GM12878 (cell line): ENCODE measurements around the gene ACTG1. TPM values are rescaled to one million over a fixed set of nuclear protein-coding genes. Genes with fewer than 3 reads are reported as not detected.
A peak's percentile ranks its signal among the peaks of the same experiment; 100 is the strongest.

Source experiments
- ATAC-seq: fragments of 200-7000 bp; cut with Tn5 transposase; 3 replicates; pipeline ENCODE4 v1.9.1; 2020; ENCODE audit warnings: mild to moderate bottlenecking, moderate library complexity
- BruUV-seq: library from RNA; stranded (reverse); fragments of 400-500 nt; replicated peaks from 2 replicates; lab custom pipeline; 2021; lab: Mats Ljungman, UMichigan
- CTCF ChIA-PET: fragments of 300-600 bp; sonication (Branson Sonifier 250); formaldehyde crosslinking; extraction: SDS; loops from one replicate; lab custom pipeline; 2021; ENCODE audit warnings: inconsistent platforms; lab: Yijun Ruan, JAX
- POLR2A ChIA-PET: fragments of 350-600 bp; formaldehyde crosslinking; extraction: SDS; loops from one replicate; lab custom pipeline; 2021; ENCODE audit warnings: inconsistent platforms; lab: Charles Lee
- RAD21 ChIA-PET: fragments of 300-600 bp; sonication (Branson Sonifier 250); formaldehyde crosslinking; loops from one replicate; lab custom pipeline; 2023; ENCODE audit warnings: antibody characterized with exemption; ENCODE audit not compliant: unreplicated experiment; lab: Charles Lee
- SMC1A ChIA-PET: fragments of 300-600 bp; sonication (Branson Sonifier 250); formaldehyde crosslinking; loops from one replicate; lab custom pipeline; 2023; ENCODE audit not compliant: unreplicated experiment, uncharacterized antibody; lab: Charles Lee
- DNase-seq: peaks from one replicate; pipeline ENCODE4 v3.0.0-alpha.2; 2011; ENCODE audit warnings: low read depth, low spot score
- FAIRE-seq: peaks from 3 replicates; lab custom pipeline; 2011; peaks lifted over from hg19 to GRCh38; lab: Jason Lieb, UNC
- H2AFZ ChIP-seq: 2 replicates; pipeline ENCODE4 v1.6.0; 2011; ENCODE audit warnings: low read depth, low read length, control low read depth; ENCODE audit not compliant: control insufficient read depth
- H3K27ac ChIP-seq: 2 replicates; pipeline ENCODE4 v1.5.1; 2011; ENCODE audit warnings: control low read depth; ENCODE audit not compliant: control insufficient read depth, insufficient read depth
- H3K27me3 ChIP-seq, 2 experiments: replicated peaks in 1 of 2; 2 replicates each; pipeline versions ENCODE4 v1.6.0 to v1.6.1; 2011; ENCODE audit warnings: low read length in 1 of 2; ENCODE audit not compliant: control insufficient read depth in 2 of 2, insufficient read depth in 2 of 2
- H3K36me3 ChIP-seq, 2 experiments: 2 replicates each; pipeline ENCODE4 v1.5.1; 2011; ENCODE audit warnings: low read length in 1 of 2; ENCODE audit not compliant: control insufficient read depth in 2 of 2, insufficient read depth in 2 of 2
- H3K4me1 ChIP-seq: 2 replicates; pipeline ENCODE4 v1.6.1; 2011; ENCODE audit warnings: mild to moderate bottlenecking, low read length, moderate library complexity, mixed read lengths; ENCODE audit not compliant: control insufficient read depth, insufficient read depth
- H3K4me2 ChIP-seq: 2 replicates; pipeline ENCODE4 v1.6.0; 2011; ENCODE audit warnings: control low read depth; ENCODE audit not compliant: control insufficient read depth, insufficient read depth
- H3K4me3 ChIP-seq: fragments of 200-600 bp; sonication (generic); 2 replicates; pipeline ENCODE4 v1.5.1; 2016
- H3K79me2 ChIP-seq: 2 replicates; pipeline ENCODE4 v1.6.0; 2011; ENCODE audit warnings: low read length; ENCODE audit not compliant: control insufficient read depth, insufficient read depth
- H3K9ac ChIP-seq: 2 replicates; pipeline ENCODE4 v1.8.0; 2011; ENCODE audit warnings: low read length, control low read depth, mixed read lengths; ENCODE audit not compliant: control insufficient read depth, insufficient read depth
- H3K9me3 ChIP-seq: replicated peaks from 3 replicates; pipeline ENCODE4 v1.5.1; 2011; ENCODE audit warnings: mild to moderate bottlenecking, low read length; ENCODE audit not compliant: control insufficient read depth, insufficient read depth
- H4K20me1 ChIP-seq: 2 replicates; pipeline ENCODE4 v1.6.0; 2011; ENCODE audit not compliant: control insufficient read depth, insufficient read depth
- EED ChIP-seq: sonication (generic); IDR thresholded peaks from 2 replicates; pipeline ENCODE4 v1.6.1; 2016; ENCODE audit warnings: antibody characterized with exemption, low read depth
- FOS ChIP-seq: IDR thresholded peaks from 3 replicates; pipeline ENCODE4 v1.6.1; 2011; ENCODE audit warnings: borderline replicate concordance; ENCODE audit not compliant: insufficient read length; ENCODE audit errors: extremely low read depth
- FOXM1 ChIP-seq: IDR thresholded peaks from 2 replicates; pipeline ENCODE4 v1.6.1; 2012; ENCODE audit warnings: low read depth, mild to moderate bottlenecking, inconsistent platforms, low read length, moderate library complexity
- GATAD2B ChIP-seq: fragments of 450-650 bp; conservative IDR thresholded peaks from 2 replicates; pipeline ENCODE4 v1.6.1; 2017; ENCODE audit warnings: low read depth, mild to moderate bottlenecking, moderate library complexity
- HDGF ChIP-seq: fragments of 450-650 bp; IDR thresholded peaks from 2 replicates; pipeline ENCODE4 v1.6.1; 2016; ENCODE audit warnings: antibody characterized with exemption
- LARP7 ChIP-seq: fragments of 450-650 bp; IDR thresholded peaks from 2 replicates; pipeline ENCODE4 v1.6.1; 2017; ENCODE audit warnings: mild to moderate bottlenecking
- PKNOX1 ChIP-seq: fragments of 450-650 bp; IDR thresholded peaks from 2 replicates; pipeline ENCODE4 v1.6.1; 2016; ENCODE audit warnings: mild to moderate bottlenecking
- RB1 ChIP-seq: fragments of 450-650 bp; formaldehyde crosslinking; IDR thresholded peaks from 2 replicates; pipeline ENCODE4 v1.6.1; 2017; ENCODE audit warnings: mild to moderate bottlenecking, borderline replicate concordance
- RCOR1 ChIP-seq: conservative IDR thresholded peaks from 2 replicates; pipeline ENCODE4 v1.6.1; 2012; ENCODE audit warnings: low read depth, low read length, improper control_type of control experiment
- SMAD1 ChIP-seq: fragments of 450-650 bp; IDR thresholded peaks from 2 replicates; pipeline ENCODE4 v1.6.1; 2018; ENCODE audit warnings: mild to moderate bottlenecking, low read depth; ENCODE audit not compliant: partially characterized antibody
- SMAD5 ChIP-seq: IDR thresholded peaks from 2 replicates; pipeline ENCODE4 v1.6.1; 2016; ENCODE audit warnings: antibody characterized with exemption, low read depth
- SMARCA5 ChIP-seq: fragments of 450-650 bp; IDR thresholded peaks from 2 replicates; pipeline ENCODE4 v1.6.1; 2017; ENCODE audit warnings: mild to moderate bottlenecking
- WGBS: methylation state at CpG from one replicate; pipeline ENCODE4 v1.1.6; 2016; ENCODE audit warnings: low lambda C conversion rate; ENCODE audit not compliant: insufficient replicate concordance, insufficient coverage; ENCODE audit errors: missing lambda C conversion rate; 5-methylcytosine and 5-hydroxymethylcytosine counted together
- in situ Hi-C: fragments of 300-500 bp; cut with MboI; formaldehyde crosslinking; loops from 9 replicates; pipeline ENCODE4 v1.14.3; 2018; ENCODE audit warnings: mixed read lengths
- intact Hi-C: fragments of 100-400 bp; cut with micrococcal nuclease; formaldehyde crosslinking; loops from one replicate; pipeline ENCODE4 v1.14.2; 2022; ENCODE audit not compliant: unreplicated experiment
- polyA plus RNA-seq, 11 experiments: library from polyadenylated mRNA; depleted of rRNA in 4 of 11; unstranded in 6 of 11; stranded (reverse) in 5 of 11; fragments of >200 nt; fragmentation: Nextera tagmentation in 4 of 11; fragmentation: Illumina TruSeq in 1 of 11; extraction: Ambion mirVana in 4 of 11; extraction: Trizol in 1 of 11; gene quantifications; 1 replicate in 1 of 11; 2 replicates in 10 of 11; pipeline versions ENCODE4 v1.2.1 to v1.2.3, GENCODE V29; 2011 to 2016; ENCODE audit warnings: inconsistent platforms in 2 of 11, missing spikeins in 2 of 11, low read depth in 1 of 11
- total RNA-seq, 4 experiments: library from RNA; depleted of rRNA in 3 of 4; stranded (reverse); fragments of >200 nt in 3 of 4; fragmentation: Illumina TruSeq in 1 of 4; extraction: Trizol in 1 of 4; gene quantifications; 2 replicates each; pipeline versions ENCODE4 v1.2.1 to v1.2.3, GENCODE V29; 2013 to 2021

The ACTG1 gene
- total and polyA plus RNA-seq, 10 of the 15 experiments (the other 5 are each of a cell fraction or from before 2014, with no cell fraction given), result 810 to 6,105 (median 3,650) TPM

DNA sequence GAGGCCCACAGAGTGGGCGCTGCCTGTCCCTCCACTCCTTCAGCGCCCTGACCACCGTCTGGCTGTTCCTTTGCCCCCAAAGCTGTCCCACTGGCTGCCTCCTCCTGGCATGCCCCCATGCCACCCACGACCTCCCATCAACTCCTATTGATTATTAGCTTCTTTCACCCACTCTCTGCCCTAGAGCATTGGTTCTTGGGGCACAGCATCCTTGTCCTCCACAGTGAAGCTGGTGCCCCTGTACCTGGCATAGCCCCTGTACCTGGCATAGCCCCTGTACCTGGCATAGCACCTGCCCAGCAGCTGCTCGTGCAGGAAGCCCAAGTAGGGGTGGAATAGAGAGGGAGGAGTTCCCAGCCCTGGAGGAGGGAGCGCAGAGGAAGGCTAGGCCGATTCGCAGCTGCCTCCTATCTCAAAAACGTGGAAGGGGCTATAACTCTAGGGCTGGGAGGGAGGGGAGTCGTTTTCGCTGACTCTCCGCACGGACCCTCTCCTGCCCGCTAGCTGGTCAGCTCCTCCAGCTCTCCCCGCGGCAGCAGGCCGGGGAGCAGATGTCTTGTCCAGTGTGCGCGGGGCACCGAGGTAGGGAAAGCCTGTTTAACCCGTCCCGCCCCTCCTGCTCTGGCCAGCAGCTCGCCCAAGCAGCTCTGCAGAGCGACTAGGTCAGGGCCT is 5.7 kb upstream of the ACTG1 start:
- H3K9ac ChIP-seq, result peak overlapping the region; percentile 78
- H3K27ac ChIP-seq, result peak overlapping the region; percentile 100
- ChIA-PET RAD21 (interaction anchor here (0.7 to 7.6 kb wide), 6 partner anchors 8 to 165 kb away, joined by 3 to 44 read pairs (median 4); partner anchors contain the start of genes ARL16, FAAP100 and HGS), POLR2A (interaction anchor here (0.6 to 2.8 kb wide), 8 partner anchors 9 to 421 kb away, joined by 3 to 34 read pairs (median 4); partner anchors contain the start of gene FAAP100), CTCF (interaction anchor here (0.6 to 5.5 kb wide), 9 partner anchors 10 to 309 kb away, joined by 3 to 47 read pairs (median 7); no protein-coding TSS in a partner anchor), SMC1A (interaction anchor here (0.9 to 3.2 kb wide), 7 partner anchors 12 to 226 kb away, joined by 3 to 15 read pairs (median 6); partner anchors contain the start of genes FAAP100 and SLC38A10)
- no peak for DNase-seq
- no peak for FAIRE-seq
- no peaks in the 10 kb centered on the region for H3K9me3 ChIP-seq
- no peaks in the 10 kb centered on the region for H3K27me3 ChIP-seq
- in situ Hi-C loops, result no loop called here
- WGBS, result under 1% methylated on average over 22 of the region's 24 CpGs
- H3K79me2 ChIP-seq, result peaks cover 58% of the 10 kb centered on the region
- H3K4me2 ChIP-seq, result peak overlapping the region; percentile 97
- peak overlapping the region; percentile 72 for H3K4me3 ChIP-seq
- no peak overlapping the region for H2AFZ ChIP-seq
- no peaks in the 10 kb centered on the region for H4K20me1 ChIP-seq
- peak; percentile 5; the same call in 2 of the 3 replicates for ATAC-seq
- BruUV-seq, result no TSS peak
- TF ChIP-seq RB1 (0 out of 2 replicates have a peak, but pooled peaks have one; percentile 16), SMARCA5 (no peak; the same call in 1 of the 2 replicates), SMAD1 (peak; percentile 14), EED (no peak), FOS (no peak), PKNOX1 (0 out of 2 replicates have a peak, but pooled peaks have one; percentile 18), LARP7 (0 out of 2 replicates have a peak, but pooled peaks have one; percentile 48), FOXM1 (no peak), SMAD5 (peak; percentile 21; the same call in 1 of the 2 replicates), GATAD2B (peak; percentile 5; the same call in 1 of the 2 replicates), RCOR1 (no peak), HDGF (peak; percentile 73)
- no peaks in the 10 kb centered on the region; a peak in 1 of 4 replicates for H3K36me3 ChIP-seq
- peaks cover 33% of the 10 kb centered on the region for H3K4me1 ChIP-seq
- intact Hi-C loops, result loop anchor here (5.0 to 10.0 kb wide), 2 partner anchors 84 to 263 kb away; no protein-coding TSS in a partner anchor
